ENCODE data around the gene TAF1L.

DNA sequence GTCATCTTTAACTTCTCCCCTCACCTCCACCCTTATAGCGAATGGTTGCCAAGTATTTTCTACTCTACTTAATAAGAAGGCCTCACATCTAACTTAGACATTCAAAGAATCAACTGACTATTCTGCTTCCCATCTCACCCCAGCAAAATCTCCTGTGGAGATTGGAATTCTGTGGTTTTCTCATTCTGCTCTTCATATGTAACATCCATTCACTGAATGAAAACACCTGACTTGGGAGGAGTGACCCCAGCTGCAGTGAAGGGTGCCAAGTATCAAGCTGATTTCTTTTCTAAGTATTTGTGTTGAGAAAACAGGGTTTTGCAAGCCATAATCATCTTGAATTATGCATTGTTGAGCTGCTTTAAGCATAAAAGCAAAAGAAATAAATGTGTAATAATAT is 42.5 kb upstream of the TAF1L start:
- TF ChIP-seq, protein P1, sequence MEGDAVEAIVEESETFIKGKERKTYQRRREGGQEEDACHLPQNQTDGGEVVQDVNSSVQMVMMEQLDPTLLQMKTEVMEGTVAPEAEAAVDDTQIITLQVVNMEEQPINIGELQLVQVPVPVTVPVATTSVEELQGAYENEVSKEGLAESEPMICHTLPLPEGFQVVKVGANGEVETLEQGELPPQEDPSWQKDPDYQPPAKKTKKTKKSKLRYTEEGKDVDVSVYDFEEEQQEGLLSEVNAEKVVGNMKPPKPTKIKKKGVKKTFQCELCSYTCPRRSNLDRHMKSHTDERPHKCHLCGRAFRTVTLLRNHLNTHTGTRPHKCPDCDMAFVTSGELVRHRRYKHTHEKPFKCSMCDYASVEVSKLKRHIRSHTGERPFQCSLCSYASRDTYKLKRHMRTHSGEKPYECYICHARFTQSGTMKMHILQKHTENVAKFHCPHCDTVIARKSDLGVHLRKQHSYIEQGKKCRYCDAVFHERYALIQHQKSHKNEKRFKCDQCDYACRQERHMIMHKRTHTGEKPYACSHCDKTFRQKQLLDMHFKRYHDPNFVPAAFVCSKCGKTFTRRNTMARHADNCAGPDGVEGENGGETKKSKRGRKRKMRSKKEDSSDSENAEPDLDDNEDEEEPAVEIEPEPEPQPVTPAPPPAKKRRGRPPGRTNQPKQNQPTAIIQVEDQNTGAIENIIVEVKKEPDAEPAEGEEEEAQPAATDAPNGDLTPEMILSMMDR (IDR thresholded peaks at IDR 0.05), result no peak
- TF ChIP-seq EP300 (IDR thresholded peaks at IDR 0.05), result no peak
